ENCODE measurements around the gene TNFAIP8L3. TPM values are rescaled to one million over a fixed set of nuclear protein-coding genes. Genes with fewer than 3 reads are reported as not detected.
A peak's percentile ranks its signal among the peaks of the same experiment; 100 is the strongest.

Gene TNFAIP8L3
- total RNA-seq, 1 donor from 2014 or later = 0.31 TPM

DNA sequence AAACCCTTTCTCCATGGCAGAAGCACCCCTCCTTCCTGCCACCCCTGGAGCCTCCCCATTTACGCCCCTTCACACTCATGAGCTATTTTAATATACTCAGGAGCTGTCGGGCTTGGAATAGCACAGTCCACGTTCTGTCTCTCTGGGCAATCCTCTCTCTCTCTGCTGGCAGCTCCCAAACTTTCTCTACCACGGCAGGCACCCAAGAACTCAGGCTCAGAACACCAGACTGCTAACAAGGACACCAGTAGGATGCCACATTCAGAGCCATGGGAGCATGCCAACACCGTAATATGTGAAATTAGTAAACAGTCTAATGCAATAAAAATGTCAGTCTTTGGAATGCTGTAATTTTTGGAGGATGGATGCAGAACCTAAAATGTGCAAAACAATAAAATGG, 19.3 kb downstream of the TNFAIP8L3 start:
- H3K9me3 Mint-ChIP-seq = no peaks in the 10 kb centered on the region
- H3K36me3 Mint-ChIP-seq = no peaks in the 10 kb centered on the region
- TF ChIP-seq, protein P1, sequence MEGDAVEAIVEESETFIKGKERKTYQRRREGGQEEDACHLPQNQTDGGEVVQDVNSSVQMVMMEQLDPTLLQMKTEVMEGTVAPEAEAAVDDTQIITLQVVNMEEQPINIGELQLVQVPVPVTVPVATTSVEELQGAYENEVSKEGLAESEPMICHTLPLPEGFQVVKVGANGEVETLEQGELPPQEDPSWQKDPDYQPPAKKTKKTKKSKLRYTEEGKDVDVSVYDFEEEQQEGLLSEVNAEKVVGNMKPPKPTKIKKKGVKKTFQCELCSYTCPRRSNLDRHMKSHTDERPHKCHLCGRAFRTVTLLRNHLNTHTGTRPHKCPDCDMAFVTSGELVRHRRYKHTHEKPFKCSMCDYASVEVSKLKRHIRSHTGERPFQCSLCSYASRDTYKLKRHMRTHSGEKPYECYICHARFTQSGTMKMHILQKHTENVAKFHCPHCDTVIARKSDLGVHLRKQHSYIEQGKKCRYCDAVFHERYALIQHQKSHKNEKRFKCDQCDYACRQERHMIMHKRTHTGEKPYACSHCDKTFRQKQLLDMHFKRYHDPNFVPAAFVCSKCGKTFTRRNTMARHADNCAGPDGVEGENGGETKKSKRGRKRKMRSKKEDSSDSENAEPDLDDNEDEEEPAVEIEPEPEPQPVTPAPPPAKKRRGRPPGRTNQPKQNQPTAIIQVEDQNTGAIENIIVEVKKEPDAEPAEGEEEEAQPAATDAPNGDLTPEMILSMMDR (IDR thresholded peaks at IDR 0.05; ENCODE audit: unreplicated experiment) = no peak
- H3K4me1 Mint-ChIP-seq = no peaks in the 10 kb centered on the region
- DNase-seq (ENCODE audit: low spot score in 2 of 2, unreplicated experiment in 2 of 2) = no peak
- H3K27me3 Mint-ChIP-seq (ENCODE audit: low read depth) = peaks cover 2% of the 10 kb centered on the region
- no peak overlapping the region for H3K27ac Mint-ChIP-seq
- no peak overlapping the region for H3K4me3 Mint-ChIP-seq

GRCh38 chr15:51074926-51075325, 19.8 kb downstream of the TNFAIP8L3 start:
- H3K9me3 Mint-ChIP-seq = no peaks in the 10 kb centered on the region
- no peaks in the 10 kb centered on the region for H3K4me1 Mint-ChIP-seq
- TF ChIP-seq, protein P1 (IDR thresholded peaks at IDR 0.05; ENCODE audit: unreplicated experiment) = no peak
- H3K27ac Mint-ChIP-seq = no peak overlapping the region
- no peaks in the 10 kb centered on the region for H3K36me3 Mint-ChIP-seq
- peaks cover 3% of the 10 kb centered on the region for H3K27me3 Mint-ChIP-seq (ENCODE audit: low read depth)
- H3K4me3 Mint-ChIP-seq = no peak overlapping the region
- DNase-seq (ENCODE audit: low spot score in 2 of 2, unreplicated experiment in 2 of 2) = no peak

DNA sequence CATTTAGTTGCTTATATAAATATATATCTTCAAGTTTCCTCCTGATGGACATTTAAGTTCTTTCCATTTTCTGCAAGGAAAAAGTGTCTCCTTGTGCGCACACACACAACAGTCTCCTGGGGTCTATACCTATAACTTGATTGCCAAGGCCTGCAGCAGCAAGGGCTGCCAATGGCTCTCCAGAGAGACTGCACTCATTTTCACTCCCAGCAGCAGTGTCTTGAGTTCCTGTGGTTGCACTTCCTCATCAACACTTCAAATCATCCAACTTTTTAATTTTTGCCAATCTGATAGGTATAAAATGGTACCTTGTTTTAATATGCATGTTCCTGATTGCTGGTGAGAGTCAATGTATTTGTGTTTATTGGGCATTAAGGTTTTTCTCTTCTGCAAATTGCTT, 23.1 kb downstream of the TNFAIP8L3 start:
- Mint-ChIP-seq H3K27ac (no peak overlapping the region), H3K4me3 (no peak overlapping the region), H3K27me3 (ENCODE audit: low read depth) (peaks cover 3% of the 10 kb centered on the region), H3K36me3 (no peaks in the 10 kb centered on the region), H3K9me3 (no peaks in the 10 kb centered on the region), H3K4me1 (peaks cover 14% of the 10 kb centered on the region)
- no peak for DNase-seq (ENCODE audit: low spot score in 2 of 2, unreplicated experiment in 2 of 2)
- TF ChIP-seq, protein P1 (IDR thresholded peaks at IDR 0.05; ENCODE audit: unreplicated experiment) = no peak

DNA sequence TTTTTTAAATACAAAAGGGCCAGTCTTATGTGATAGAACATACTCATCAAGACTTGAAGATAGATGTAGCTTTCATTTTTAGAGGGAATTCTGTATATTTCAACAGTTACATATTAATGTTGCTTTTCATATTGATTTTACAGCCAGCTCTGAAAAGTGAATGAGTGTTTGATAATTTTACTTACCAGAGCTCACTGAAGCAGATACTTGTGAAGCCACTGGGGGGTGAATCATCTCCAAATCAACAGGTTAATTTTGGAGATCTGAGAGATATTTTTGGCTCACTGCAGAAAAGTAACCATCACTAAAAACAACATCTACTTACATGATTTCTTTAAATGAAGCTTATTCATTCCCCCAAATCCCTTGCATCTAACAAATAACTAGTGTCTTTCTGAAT, 24.7 kb downstream of the TNFAIP8L3 start:
- H3K27ac Mint-ChIP-seq = no peak overlapping the region
- peaks cover 28% of the 10 kb centered on the region for H3K4me1 Mint-ChIP-seq
- TF ChIP-seq, protein P1 (IDR thresholded peaks at IDR 0.05; ENCODE audit: unreplicated experiment) = no peak
- H3K4me3 Mint-ChIP-seq = no peak overlapping the region
- peaks cover 3% of the 10 kb centered on the region for H3K27me3 Mint-ChIP-seq (ENCODE audit: low read depth)
- no peaks in the 10 kb centered on the region for H3K36me3 Mint-ChIP-seq
- H3K9me3 Mint-ChIP-seq = no peaks in the 10 kb centered on the region
- no peak for DNase-seq (ENCODE audit: low spot score in 2 of 2, unreplicated experiment in 2 of 2)

DNA sequence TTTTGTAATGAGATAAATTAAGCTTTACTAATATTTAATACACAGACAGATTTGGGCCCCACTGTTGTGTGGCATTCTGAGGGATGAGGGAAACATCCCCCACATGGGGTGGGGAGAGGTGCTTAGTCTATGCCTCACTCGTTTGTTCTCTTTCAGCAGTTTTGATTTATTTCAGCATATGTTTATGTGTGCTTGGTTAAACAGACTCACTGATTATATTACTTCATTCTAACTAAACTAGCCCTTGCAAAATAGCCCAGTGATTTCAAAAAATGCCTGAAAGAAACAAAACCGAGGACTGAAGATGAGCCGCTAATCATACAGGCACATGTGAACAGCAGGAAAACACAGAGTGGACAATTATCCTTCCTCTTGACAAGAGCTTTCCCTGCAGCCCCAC, 27.2 kb downstream of the TNFAIP8L3 start:
- Mint-ChIP-seq H3K4me1 (peaks cover 33% of the 10 kb centered on the region), H3K36me3 (no peaks in the 10 kb centered on the region), H3K9me3 (no peaks in the 10 kb centered on the region), H3K4me3 (no peak overlapping the region), H3K27ac (peak overlapping the region; percentile 44), H3K27me3 (ENCODE audit: low read depth) (peaks cover 3% of the 10 kb centered on the region)
- TF ChIP-seq, protein P1 (IDR thresholded peaks at IDR 0.05; ENCODE audit: unreplicated experiment) = no peak
- DNase-seq (ENCODE audit: low spot score in 2 of 2, unreplicated experiment in 2 of 2) = no peak

DNA sequence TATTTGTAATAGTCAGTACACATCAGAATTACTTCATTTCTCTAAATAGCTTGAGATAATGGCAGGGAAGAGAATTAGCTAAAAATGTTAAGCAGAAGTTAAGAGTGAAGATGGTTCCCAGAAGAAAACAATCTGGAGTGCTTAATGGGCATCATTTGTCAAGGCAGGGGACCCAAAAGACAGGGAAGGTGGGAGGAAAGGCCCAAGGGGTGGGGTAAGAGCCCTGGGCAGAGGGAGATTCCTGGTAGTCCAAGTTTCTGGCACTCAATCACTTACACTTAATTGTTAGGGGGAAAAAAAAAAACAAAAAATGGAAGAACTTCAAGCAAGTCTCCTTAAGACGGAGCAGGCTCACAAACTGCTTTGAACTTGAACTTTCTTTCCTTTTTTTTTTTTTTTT, 28.9 kb downstream of the TNFAIP8L3 start:
- Mint-ChIP-seq H3K4me1 (peaks cover 33% of the 10 kb centered on the region), H3K27ac (peak overlapping the region; percentile 55), H3K36me3 (no peaks in the 10 kb centered on the region), H3K27me3 (ENCODE audit: low read depth) (peaks cover 3% of the 10 kb centered on the region), H3K4me3 (peak overlapping the region; percentile 8), H3K9me3 (no peaks in the 10 kb centered on the region)
- TF ChIP-seq, protein P1 (IDR thresholded peaks at IDR 0.05; ENCODE audit: unreplicated experiment) = no peak
- no peak for DNase-seq (ENCODE audit: low spot score in 2 of 2, unreplicated experiment in 2 of 2)
